GM12865 (cell line): ENCODE data around the gene GLI3.

Source experiments
- DNase-seq: peaks from one replicate; pipeline ENCODE4 v3.0.0; 2010; ENCODE audit warnings: low read depth
- H3K4me3 ChIP-seq: 2 replicates; pipeline ENCODE4 v1.5.1; 2011; ENCODE audit warnings: mild to moderate bottlenecking, low read depth, low read length, control low read depth
- CTCF ChIP-seq: IDR thresholded peaks from 2 replicates; pipeline ENCODE4 v1.5.1; 2011; ENCODE audit warnings: low read length, control low read depth, low read depth, inconsistent platforms; ENCODE audit not compliant: insufficient read depth; ENCODE audit errors: missing control alignments

GLI3 gene

GRCh38 chr7:42248579-42248978, 11.6 kb upstream of the GLI3 start:
- no peak for DNase-seq
- no peak for TF ChIP-seq CTCF
- no peak overlapping the region for H3K4me3 ChIP-seq

GRCh38 chr7:42247301-42247700, 10.3 kb upstream of the GLI3 start:
- no peak for DNase-seq

GRCh38 chr7:42244828-42245227, 7.8 kb upstream of the GLI3 start:
- no peak for DNase-seq
- TF ChIP-seq CTCF, result no peak

More at GRCh38 chr7:42247301-42247700, 10.3 kb upstream of the GLI3 start:
- no peak overlapping the region for H3K4me3 ChIP-seq
- TF ChIP-seq CTCF, result no peak

GRCh38 chr7:42242381-42242780, 5.4 kb upstream of the GLI3 start:
- no peak overlapping the region for H3K4me3 ChIP-seq
- TF ChIP-seq CTCF, result no peak
- DNase-seq, result no peak

More at GRCh38 chr7:42244828-42245227, 7.8 kb upstream of the GLI3 start:
- no peak overlapping the region for H3K4me3 ChIP-seq

- DNase-seq, result no peak
- no peak overlapping the region for H3K4me3 ChIP-seq
- TF ChIP-seq CTCF, result no peak
Observed at GRCh38 chr7:42241424-42241823, 4.4 kb upstream of the GLI3 start.

GRCh38 chr7:42240416-42240815, 3.4 kb upstream of the GLI3 start:
- no peak for DNase-seq
- no peak overlapping the region for H3K4me3 ChIP-seq
- TF ChIP-seq CTCF, result no peak

GRCh38 chr7:42238709-42239366, 1.8 kb upstream of the GLI3 start:
- no peak for DNase-seq
- no peak overlapping the region for H3K4me3 ChIP-seq
- no peak for TF ChIP-seq CTCF
